OCI-LY7 (cell line): ENCODE data around the gene TMEM41A.

Source experiments
- CTCF ChIP-seq: fragments of 200-600 bp; sonication (generic); conservative IDR thresholded peaks from 2 replicates; pipeline ENCODE4 v1.5.1; 2014; ENCODE audit warnings: mild to moderate bottlenecking, antibody characterized with exemption, low read length, moderate library complexity, mixed read lengths
- EZH2phosphoT487 ChIP-seq: fragments of 200-600 bp; sonication (generic); IDR thresholded peaks from 2 replicates; pipeline ENCODE4 v1.6.1; 2018; ENCODE audit warnings: low read depth, borderline replicate concordance, mild to moderate bottlenecking, mixed run types, antibody characterized with exemption, low read length, moderate library complexity, mixed read lengths

DNA sequence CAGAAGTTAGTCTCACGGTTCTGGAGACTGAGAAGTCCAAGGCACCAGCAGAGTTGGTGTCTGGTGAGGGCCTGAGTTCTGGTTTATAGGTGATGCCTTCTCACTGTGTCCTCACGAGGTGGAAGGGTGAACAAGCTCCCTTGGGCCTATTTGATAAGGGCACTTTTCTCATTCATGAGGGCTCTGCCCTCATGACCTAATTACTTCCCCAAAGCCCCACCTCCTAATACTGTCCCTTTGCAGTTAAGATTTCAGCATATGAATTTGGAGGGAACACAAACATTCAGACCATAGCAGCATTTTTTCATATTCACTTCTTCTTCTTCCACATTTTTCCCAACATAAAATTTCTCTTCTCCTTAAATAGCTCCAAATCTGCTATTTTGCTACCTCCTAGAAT lies 41.5 kb downstream of the TMEM41A start:
- TF ChIP-seq CTCF (no peak), EZH2phosphoT487 (no peak)
